H1 (cell line): ENCODE results near the gene FADS2. TPM values are rescaled to one million over a fixed set of nuclear protein-coding genes. Genes with fewer than 3 reads are reported as not detected.

ENCODE experiments used
- CTCF ChIA-PET: fragments of 300-600 bp; sonication (Branson Sonifier 250); formaldehyde crosslinking; loops from one replicate; lab custom pipeline; 2021; ENCODE audit not compliant: partially characterized antibody; lab: Charles Lee
- POLR2A ChIA-PET: fragments of 300-600 bp; sonication (Branson Sonifier 250); formaldehyde crosslinking; loops from one replicate; lab custom pipeline; 2021; ENCODE audit warnings: inconsistent platforms; ENCODE audit not compliant: partially characterized antibody; lab: Charles Lee
- DNase-seq, 2 experiments: peaks; one replicate each; pipeline versions ENCODE4 v3.0.0 to v3.0.0-alpha.2; 2010 to 2022; ENCODE audit warnings: low spot score in 2 of 2, low read depth in 1 of 2, mixed read lengths in 1 of 2
- FAIRE-seq: peaks from 2 replicates; lab custom pipeline; 2011; peaks lifted over from hg19 to GRCh38; lab: Jason Lieb, UNC
- H2AFZ ChIP-seq: 2 replicates; pipeline ENCODE4 v1.8.1; 2012; ENCODE audit warnings: low read length, inconsistent platforms
- H2AK5ac ChIP-seq: 2 replicates; pipeline ENCODE4 v1.6.1; 2013; ENCODE audit warnings: low read depth, low read length
- H2BK120ac ChIP-seq: replicated peaks from 2 replicates; pipeline ENCODE3; 2013; ENCODE audit warnings: low read depth, low read length, inconsistent platforms
- H2BK12ac ChIP-seq: 2 replicates; pipeline ENCODE4 v1.6.1; 2013; ENCODE audit warnings: low read depth, low read length
- H2BK15ac ChIP-seq: 2 replicates; pipeline ENCODE4 v1.6.1; 2013; ENCODE audit warnings: low read length
- H2BK20ac ChIP-seq: 2 replicates; pipeline ENCODE4 v1.6.1; 2013; ENCODE audit warnings: low read length
- H2BK5ac ChIP-seq: 2 replicates; pipeline ENCODE4 v1.6.1; 2013; ENCODE audit warnings: low read depth, low read length
- H3K14ac ChIP-seq: 2 replicates; pipeline ENCODE4 v1.6.1; 2013; ENCODE audit warnings: inconsistent platforms; ENCODE audit not compliant: insufficient read length
- H3K18ac ChIP-seq: 2 replicates; pipeline ENCODE4 v1.6.1; 2013; ENCODE audit warnings: low read length; ENCODE audit errors: extremely low read depth
- H3K23ac ChIP-seq: 2 replicates; pipeline ENCODE4 v1.6.1; 2013; ENCODE audit warnings: inconsistent platforms; ENCODE audit not compliant: insufficient read length
- H3K23me2 ChIP-seq: 2 replicates; pipeline ENCODE4 v1.6.1; 2013; ENCODE audit warnings: low read depth, low read length
- H3K27ac ChIP-seq: 2 replicates; pipeline ENCODE4 v1.6.1; 2011; ENCODE audit warnings: low read depth, low read length, inconsistent platforms
- H3K27me3 ChIP-seq, 4 experiments: replicated peaks in 1 of 4; 1 replicate in 1 of 4; 2 replicates in 3 of 4; pipeline versions ENCODE4 v1.6.1 to v1.8.1; 2011 to 2013; ENCODE audit warnings: low read length in 3 of 4, mild to moderate bottlenecking in 3 of 4, inconsistent platforms in 2 of 4, mixed read lengths in 2 of 4, moderate library complexity in 1 of 4; ENCODE audit not compliant: control insufficient read depth in 3 of 4, insufficient read depth in 3 of 4; ENCODE audit errors: extremely low read depth in 1 of 4
- H3K36me3 ChIP-seq, 4 experiments: 2 replicates each; pipeline versions ENCODE4 v1.6.1 to v1.8.1; 2011 to 2013; ENCODE audit warnings: mild to moderate bottlenecking in 4 of 4, low read length in 3 of 4, moderate library complexity in 2 of 4, control low read depth in 1 of 4, inconsistent platforms in 1 of 4; ENCODE audit not compliant: insufficient read depth in 4 of 4, control insufficient read depth in 2 of 4
- H3K4ac ChIP-seq: replicated peaks from 2 replicates; pipeline ENCODE3; 2013; ENCODE audit warnings: low read length, low read depth, mixed read lengths, inconsistent platforms; ENCODE audit not compliant: insufficient read length
- H3K4me1 ChIP-seq, 4 experiments: replicated peaks in 1 of 4; 1 replicate in 1 of 4; 2 replicates in 3 of 4; pipeline versions ENCODE4 v1.6.1 to v1.8.1; 2011 to 2013; ENCODE audit warnings: low read length in 3 of 4, inconsistent platforms in 2 of 4, mixed read lengths in 1 of 4; ENCODE audit not compliant: insufficient read depth in 4 of 4, control insufficient read depth in 3 of 4
- H3K4me2 ChIP-seq, 2 experiments: 2 replicates each; pipeline versions ENCODE4 v1.6.1 to v1.8.1; 2011 to 2013; ENCODE audit warnings: low read depth in 2 of 2, low read length in 2 of 2, control low read depth in 1 of 2, inconsistent platforms in 1 of 2, mild to moderate bottlenecking in 1 of 2; ENCODE audit not compliant: insufficient read depth in 1 of 2
- H3K4me3 ChIP-seq, 4 experiments: fragments of 200-600, 300-600 bp in 1 of 4; sonication (generic), shearing (Covaris generic), sonication (Bioruptor Twin) in 1 of 4; 2 replicates each; pipeline versions ENCODE4 v1.5.1 to v1.8.1; 2011 to 2016; ENCODE audit warnings: low read length in 4 of 4, low read depth in 3 of 4, control low read depth in 2 of 4, inconsistent platforms in 2 of 4, mild to moderate bottlenecking in 2 of 4, mixed read lengths in 1 of 4, moderate library complexity in 1 of 4; ENCODE audit not compliant: insufficient read depth in 2 of 4; ENCODE audit errors: extremely low read depth in 1 of 4
- H3K56ac ChIP-seq: replicated peaks from 2 replicates; pipeline ENCODE3; 2013; ENCODE audit warnings: low read depth, mild to moderate bottlenecking, mixed read lengths, low read length, inconsistent platforms; ENCODE audit not compliant: insufficient read length
- H3K79me1 ChIP-seq: 2 replicates; pipeline ENCODE4 v1.6.1; 2013; ENCODE audit warnings: low read depth, low read length, control low read depth
- H3K79me2 ChIP-seq, 2 experiments: 2 replicates each; pipeline versions ENCODE4 v1.6.1 to v1.8.1; 2012 to 2013; ENCODE audit warnings: low read length in 2 of 2, mild to moderate bottlenecking in 2 of 2, inconsistent platforms in 1 of 2; ENCODE audit not compliant: insufficient read depth in 2 of 2, control insufficient read depth in 1 of 2
- H3K9ac ChIP-seq, 4 experiments: replicated peaks in 1 of 4; 1 replicate in 1 of 4; 2 replicates in 3 of 4; pipeline versions ENCODE4 v1.6.1 to v1.8.1; 2011 to 2013; ENCODE audit warnings: low read depth in 3 of 4, low read length in 3 of 4, control low read depth in 2 of 4, mild to moderate bottlenecking in 2 of 4, moderate library complexity in 2 of 4, inconsistent platforms in 1 of 4; ENCODE audit errors: extremely low read depth in 1 of 4
- H3K9me3 ChIP-seq, 2 experiments: 2 replicates each; pipeline versions ENCODE4 v1.6.1 to v1.8.1; 2012 to 2013; ENCODE audit warnings: mild to moderate bottlenecking in 2 of 2, moderate library complexity in 2 of 2, control low read depth in 1 of 2, inconsistent platforms in 1 of 2, low read depth in 1 of 2, low read length in 1 of 2, mixed read lengths in 1 of 2; ENCODE audit not compliant: insufficient read depth in 2 of 2
- H4K20me1 ChIP-seq, 2 experiments: replicated peaks in 1 of 2; 2 replicates each; pipeline versions ENCODE3 to v1.8.1; 2011 to 2013; ENCODE audit warnings: inconsistent platforms in 2 of 2, low read length in 2 of 2, mild to moderate bottlenecking in 1 of 2; ENCODE audit not compliant: insufficient read depth in 2 of 2, control insufficient read depth in 1 of 2
- H4K5ac ChIP-seq: 2 replicates; pipeline ENCODE4 v1.6.1; 2013; ENCODE audit warnings: low read length, low read depth, mixed read lengths, inconsistent platforms; ENCODE audit not compliant: insufficient read length
- H4K8ac ChIP-seq: 2 replicates; pipeline ENCODE4 v1.8.0; 2013; ENCODE audit warnings: mild to moderate bottlenecking, moderate library complexity, low read length, inconsistent platforms; ENCODE audit not compliant: insufficient read depth; ENCODE audit errors: extremely low read depth
- H4K91ac ChIP-seq: replicated peaks from 2 replicates; pipeline ENCODE3; 2013; ENCODE audit warnings: low read length, mixed read lengths, inconsistent platforms; ENCODE audit not compliant: insufficient read length
- ASH2L ChIP-seq: fragments of 200-600, 300-600 bp; sonication (generic); IDR thresholded peaks from one replicate; pipeline ENCODE4 v1.7.1; 2017; ENCODE audit warnings: low read length
- EGR1 ChIP-seq: IDR thresholded peaks from 2 replicates; pipeline ENCODE4 v1.6.1; 2011; ENCODE audit warnings: low read depth, low read length, borderline replicate concordance
- POLR2AphosphoS5 ChIP-seq: IDR thresholded peaks from 2 replicates; pipeline ENCODE4 v1.6.1; 2011; ENCODE audit warnings: low read depth, low read length
- ZNF274 ChIP-seq: IDR thresholded peaks from 2 replicates; pipeline ENCODE4 v1.7.0; 2012; ENCODE audit warnings: low read length, borderline replicate concordance; ENCODE audit errors: extremely low read depth
- WGBS, 2 experiments: shearing (Covaris generic) in 1 of 2; methylation state at CpG; one replicate each; pipeline versions ENCODE4 v1.1.6 to v1.1.7; 2013 to 2015; ENCODE audit warnings: low lambda C conversion rate in 2 of 2, mixed read lengths in 2 of 2, inconsistent platforms in 1 of 2, low coverage in 1 of 2, missing lambda C conversion rate in 1 of 2; ENCODE audit not compliant: insufficient replicate concordance in 2 of 2, insufficient coverage in 1 of 2, insufficient read length in 1 of 2; ENCODE audit errors: extremely low coverage in 1 of 2, missing lambda C conversion rate in 1 of 2; 5-methylcytosine and 5-hydroxymethylcytosine counted together
- polyA plus RNA-seq, 7 experiments: library from polyadenylated mRNA; depleted of rRNA in 3 of 7; stranded (reverse) in 5 of 7; unstranded in 2 of 7; fragments of >200 nt in 5 of 7; fragments of 200-250 nt in 2 of 7; gene quantifications; 1 replicate in 5 of 7; 2 replicates in 1 of 7; 4 replicates in 1 of 7; pipeline versions ENCODE4 v1.2.1 to v1.2.3, GENCODE V29; 2011 to 2013; ENCODE audit warnings: missing spikeins in 2 of 7, mixed read lengths in 2 of 7
- total RNA-seq: library from RNA; stranded (reverse); fragmentation: NEBNext Ultra II Directional; extraction: Animal tissue kit (Norgen Biotek cat#: 25700); gene quantifications from 2 replicates; pipeline ENCODE4 v1.2.1, GENCODE V29; 2021
- TF ChIP-seq, protein P1 (sequence below): IDR thresholded peaks from 2 replicates; pipeline ENCODE4 v1.6.1; 2012; ENCODE audit warnings: inconsistent platforms

The FADS2 gene
- total and polyA plus RNA-seq, 2 of the 8 experiments (the other 6 are each of a cell fraction or from before 2014, with no cell fraction given), result 499 to 701 TPM

DNA sequence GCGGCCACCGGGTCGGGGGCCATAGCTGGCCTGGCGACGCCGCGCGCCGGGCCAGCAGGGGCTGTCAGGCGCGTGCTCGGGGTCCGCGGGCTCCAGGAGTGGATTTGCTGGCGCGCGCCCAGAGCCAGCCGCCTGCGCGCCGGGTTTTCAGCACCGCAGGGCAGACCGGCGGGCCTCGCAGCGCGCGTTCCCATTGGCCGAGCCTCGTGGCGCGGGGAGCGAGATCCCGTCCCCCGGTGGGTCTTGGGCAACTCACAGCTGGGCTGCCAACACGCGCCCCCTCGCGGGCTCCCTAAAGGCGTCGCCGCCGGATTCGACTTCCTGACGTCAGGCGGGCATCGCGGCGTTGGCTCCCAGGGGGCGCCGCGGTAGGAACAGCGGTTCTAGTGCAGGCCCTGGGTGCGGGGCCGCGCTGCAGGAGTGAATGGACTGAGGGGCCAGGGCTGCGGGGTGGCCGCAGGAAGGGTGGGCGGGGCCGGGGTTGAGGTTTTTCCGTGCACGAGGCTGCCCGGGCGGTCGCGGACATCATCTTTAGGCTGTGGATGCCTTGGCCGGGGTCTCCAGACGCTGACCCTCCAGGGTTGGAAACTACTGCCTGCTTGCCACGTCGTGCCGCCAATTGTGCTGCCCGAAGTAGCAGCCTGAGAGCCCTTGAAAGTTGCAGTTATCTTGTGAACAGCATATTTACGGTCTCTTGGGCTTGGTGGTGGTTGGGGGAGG lies 11.2 kb upstream of the FADS2 start, which contains the start of gene FADS1:
TSS of gene FADS1 (minus strand) at position 268 of the 720 bp plus-strand sequence. CDS start at position 194, 74 bp downstream.
- Histone ChIP-seq H3K18ac (peak within 1 kb of the TSS; percentile 93), H4K5ac (peak within 1 kb of the TSS; percentile 98), H3K23me2 (peaks cover 7% of the 10 kb centered on the region; the same call in 1 of the 2 replicates), H3K4ac (peak within 1 kb of the TSS; percentile 90), H3K56ac (peak within 1 kb of the TSS; percentile 98), H2AFZ (no peak within 1 kb of the TSS), H3K4me2 (peak within 1 kb of the TSS; percentile 81 to 87), H3K23ac (no peak within 1 kb of the TSS), H2BK120ac (peak within 1 kb of the TSS; percentile 86), H4K20me1 (no peaks in the 10 kb centered on the region), H4K8ac (peak within 1 kb of the TSS; percentile 96), H3K9me3 (peaks cover 0 to 2% of the 10 kb centered on the region in 2 experiments; a peak in 1 of 4 replicates), H2BK15ac (no peak within 1 kb of the TSS), H3K9ac (peak within 1 kb of the TSS; percentile 79 to 98 (median 90)), H2BK5ac (peak within 1 kb of the TSS; percentile 94), H3K27ac (peak within 1 kb of the TSS; percentile 85), H3K4me1 (peaks cover 2 to 9% (median 5%) of the 10 kb centered on the region in 4 experiments; a peak in 5 of 7 replicates), H4K91ac (peak within 1 kb of the TSS; percentile 97), H3K14ac (peak within 1 kb of the TSS; percentile 1), H3K27me3 (no peaks in the 10 kb centered on the region), H3K79me2 (peaks cover 0 to 41% of the 10 kb centered on the region in 2 experiments; a peak in 2 of 4 replicates), H3K36me3 (peaks cover 8 to 23% (median 16%) of the 10 kb centered on the region in 4 experiments), H3K79me1 (peaks cover 6% of the 10 kb centered on the region; the same call in 1 of the 2 replicates), H3K4me3 (peak within 1 kb of the TSS; percentile 74 to 92 (median 76)), H2BK20ac (no peak within 1 kb of the TSS), H2BK12ac (peak within 1 kb of the TSS; percentile 79; the same call in 1 of the 2 replicates), H2AK5ac (peak within 1 kb of the TSS; percentile 97; the same call in 1 of the 2 replicates)
- ChIA-PET CTCF (interaction anchor here (0.6 to 10.2 kb wide), 5 partner anchors 12 to 186 kb away, joined by 3 to 118 read pairs (median 11); partner anchors contain the start of gene FADS2), POLR2A (interaction anchor here (1.5 to 16.2 kb wide), 5 partner anchors 11 to 63 kb away, joined by 5 to 354 read pairs (median 15); partner anchors contain the start of genes FADS2, FEN1 and TMEM258)
- 3% methylated on average over 48 of the region's 73 CpGs; no CpG with 5 or more reads in 1 of the 2 experiments for WGBS, 2 experiments
- FAIRE-seq (no peak), DNase-seq (peak; percentile 89 to 92)
- TF ChIP-seq EGR1 (no peak), ASH2L (peak; percentile 57), POLR2AphosphoS5 (no peak), ZNF274 (no peak)
- TF ChIP-seq, protein P1, sequence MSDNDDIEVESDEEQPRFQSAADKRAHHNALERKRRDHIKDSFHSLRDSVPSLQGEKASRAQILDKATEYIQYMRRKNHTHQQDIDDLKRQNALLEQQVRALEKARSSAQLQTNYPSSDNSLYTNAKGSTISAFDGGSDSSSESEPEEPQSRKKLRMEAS, result peak; percentile 85
